NCI-H2196 (cell line): ENCODE data around the gene ICAM3.
"Not testable (repeated sequence)": the region's sequence is repeated elsewhere in the genome, so short reads cannot be mapped to it uniquely, and the experiment has no call there.

Experiments used
- DNase-seq: peaks from one replicate; lab custom pipeline; 2025; ENCODE audit not compliant: unreplicated experiment; lab: John Stamatoyannopoulos, UW

ICAM3 gene, protein sequence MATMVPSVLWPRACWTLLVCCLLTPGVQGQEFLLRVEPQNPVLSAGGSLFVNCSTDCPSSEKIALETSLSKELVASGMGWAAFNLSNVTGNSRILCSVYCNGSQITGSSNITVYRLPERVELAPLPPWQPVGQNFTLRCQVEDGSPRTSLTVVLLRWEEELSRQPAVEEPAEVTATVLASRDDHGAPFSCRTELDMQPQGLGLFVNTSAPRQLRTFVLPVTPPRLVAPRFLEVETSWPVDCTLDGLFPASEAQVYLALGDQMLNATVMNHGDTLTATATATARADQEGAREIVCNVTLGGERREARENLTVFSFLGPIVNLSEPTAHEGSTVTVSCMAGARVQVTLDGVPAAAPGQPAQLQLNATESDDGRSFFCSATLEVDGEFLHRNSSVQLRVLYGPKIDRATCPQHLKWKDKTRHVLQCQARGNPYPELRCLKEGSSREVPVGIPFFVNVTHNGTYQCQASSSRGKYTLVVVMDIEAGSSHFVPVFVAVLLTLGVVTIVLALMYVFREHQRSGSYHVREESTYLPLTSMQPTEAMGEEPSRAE

DNA sequence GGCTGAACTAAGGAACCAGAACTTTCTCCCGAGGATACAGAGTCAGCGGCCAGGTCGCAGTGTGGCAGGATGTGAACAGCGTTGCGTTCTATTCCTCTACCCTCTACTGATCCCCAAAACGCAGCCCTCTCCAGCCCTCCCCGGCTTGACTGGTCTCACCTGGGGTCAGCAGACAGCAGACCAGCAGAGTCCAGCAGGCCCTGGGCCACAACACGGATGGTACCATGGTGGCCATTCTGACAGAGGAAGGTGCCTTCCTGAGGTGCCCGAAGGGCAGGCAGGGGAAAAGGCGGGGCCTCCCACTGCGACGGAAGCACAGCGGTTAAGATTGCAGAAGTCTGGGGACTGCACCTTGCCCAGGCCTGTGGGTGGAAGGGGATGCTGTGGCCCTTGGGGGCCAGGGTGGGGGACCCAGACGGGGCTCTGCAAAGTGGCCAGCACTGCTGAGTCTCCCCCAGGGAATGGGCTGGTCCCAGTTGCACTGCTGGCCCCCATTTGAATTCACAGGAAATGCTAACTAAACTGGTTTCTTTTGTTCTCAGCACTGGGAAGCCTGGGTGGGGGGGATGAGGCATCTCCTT is at the start of gene ICAM3:
Gene ICAM3, minus strand, starts transcription at position 245 of the 581 bp plus-strand sequence. Its CDS starts 10 bp downstream, at position 235.
- no peak for DNase-seq

DNA sequence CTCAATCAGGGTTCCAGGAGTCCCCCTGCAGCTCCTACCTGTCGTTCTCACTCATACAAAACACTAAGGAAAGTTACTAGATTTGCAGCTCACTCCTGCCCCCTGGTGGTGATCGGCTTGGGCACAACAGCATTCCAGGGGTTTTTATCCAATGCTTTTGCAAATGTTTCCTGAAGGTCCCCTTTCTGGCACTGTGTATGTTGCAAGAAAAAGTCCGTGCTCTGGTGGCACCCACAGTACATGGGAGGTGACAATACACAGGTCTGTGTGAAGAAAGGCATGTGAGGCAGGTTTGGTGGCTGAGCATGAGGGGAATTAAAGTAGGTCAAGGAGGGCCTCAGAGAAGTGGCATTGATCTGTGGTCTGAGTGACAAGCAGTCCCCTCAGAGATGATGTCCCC is 49.5 kb upstream of the ICAM3 start:
- DNase-seq, result peak; percentile 82

GRCh38 chr19:10384580-10384979 is 45.2 kb upstream of the ICAM3 start:
- DNase-seq, result no peak

DNA sequence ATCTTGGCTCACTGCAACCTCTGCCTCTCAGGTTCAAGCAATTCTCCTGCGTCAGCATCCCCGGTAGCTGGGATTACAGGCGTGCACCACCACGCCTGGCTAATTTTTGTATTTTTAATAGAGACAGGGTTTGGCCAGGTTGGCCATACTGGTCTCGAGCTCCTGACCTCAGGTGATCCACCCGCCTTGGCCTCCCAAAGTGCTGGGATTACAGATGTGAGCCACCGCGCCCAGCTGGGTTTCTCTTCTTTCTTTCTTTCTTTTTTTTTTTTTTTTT is 43.7 kb upstream of the ICAM3 start:
- not testable (repeated sequence) for DNase-seq

DNA sequence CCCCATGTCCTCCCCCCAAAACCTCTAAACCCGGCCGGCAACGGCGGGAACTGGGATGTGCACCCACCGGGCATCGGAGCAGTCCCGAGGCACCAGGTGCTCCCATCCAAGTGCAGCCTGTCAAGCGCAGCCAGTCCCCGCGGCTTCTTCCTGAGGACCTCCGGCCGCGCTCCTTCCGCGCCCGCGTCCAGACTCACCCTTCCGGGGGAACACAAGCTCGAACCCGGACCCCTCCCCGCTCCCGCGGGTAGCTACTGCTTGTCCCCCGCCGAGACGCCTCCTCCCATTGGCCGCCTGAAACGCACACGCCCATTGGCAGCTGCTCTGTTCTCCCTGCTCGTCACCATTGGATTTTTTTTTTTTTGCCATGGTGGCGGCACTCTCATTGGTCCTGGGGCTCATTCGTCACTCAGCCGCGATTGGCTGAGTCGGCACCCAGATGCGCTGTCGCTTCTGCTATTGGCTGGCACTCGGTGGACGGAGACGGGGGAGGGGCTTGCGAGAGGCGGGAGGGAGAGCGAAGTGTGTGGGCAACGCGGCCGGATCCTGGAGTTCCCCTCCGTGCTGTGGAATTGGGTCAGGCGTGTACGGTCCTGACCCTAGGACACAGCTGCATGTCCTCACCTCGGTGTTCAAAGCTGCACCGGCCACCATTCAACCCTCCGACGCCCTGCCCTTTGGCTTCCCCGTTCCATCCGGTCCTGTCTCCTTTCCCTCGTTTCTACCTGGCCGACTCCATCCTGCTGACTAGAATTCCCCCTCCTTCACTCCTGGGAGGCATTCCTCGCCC is 41.1 kb upstream of the ICAM3 start, which contains the start of gene TYK2:
Gene TYK2, minus strand, starts transcription at position 260 of the 790 bp plus-strand sequence. CDS start 2,166 bp downstream, outside the sequence.
- peak; percentile 97 for DNase-seq

DNA sequence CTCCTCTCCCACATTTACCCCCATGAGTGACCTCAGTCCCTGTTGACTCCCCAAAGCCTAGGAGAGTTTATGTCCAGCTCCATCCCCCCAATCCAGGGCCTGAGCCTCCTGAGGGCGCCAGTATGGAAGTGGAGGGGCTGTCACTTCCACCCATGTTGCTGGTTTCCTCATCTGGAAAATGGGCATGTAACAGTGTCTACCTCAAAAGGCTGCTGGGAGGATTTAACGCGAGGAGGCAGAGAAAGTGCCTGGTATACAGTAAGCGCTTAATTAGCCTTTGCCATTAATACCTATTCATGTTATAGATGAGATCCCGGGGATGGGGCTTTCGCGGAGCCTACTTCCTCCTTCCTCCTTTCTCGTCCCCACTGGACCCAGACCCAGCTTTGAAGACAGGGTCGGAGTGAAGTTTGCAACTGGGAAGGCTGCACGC is 40.5 kb upstream of the ICAM3 start:
- no peak for DNase-seq

GRCh38 chr19:10378124-10378523 is 38.7 kb upstream of the ICAM3 start:
- no peak for DNase-seq

DNA sequence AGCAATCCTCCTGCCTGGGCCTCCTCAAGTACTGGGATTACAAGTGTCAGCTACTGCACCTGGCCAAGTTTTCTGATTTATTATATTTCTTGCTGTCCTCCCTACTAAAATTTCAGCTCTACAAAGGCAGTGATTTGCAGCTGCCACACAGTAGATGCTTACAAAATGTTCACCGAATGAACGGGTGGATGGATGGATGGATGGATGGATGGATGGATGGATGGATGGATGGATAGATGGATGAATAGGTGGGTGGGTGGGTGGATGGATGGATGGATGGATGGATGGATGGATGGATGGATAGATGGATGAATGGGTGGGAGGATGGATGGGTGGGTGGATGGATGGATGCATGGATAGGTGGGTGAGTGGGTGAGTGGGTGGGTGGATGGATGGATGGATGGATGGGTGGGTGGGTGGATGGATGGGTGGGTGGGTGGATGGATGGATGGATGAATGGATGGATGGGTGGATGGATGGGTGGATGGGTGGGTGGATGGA is 37.8 kb upstream of the ICAM3 start:
- not testable (repeated sequence) for DNase-seq

- DNase-seq, result no peak
Measured at GRCh38 chr19:10374931-10375330, 35.5 kb upstream of the ICAM3 start.

DNA sequence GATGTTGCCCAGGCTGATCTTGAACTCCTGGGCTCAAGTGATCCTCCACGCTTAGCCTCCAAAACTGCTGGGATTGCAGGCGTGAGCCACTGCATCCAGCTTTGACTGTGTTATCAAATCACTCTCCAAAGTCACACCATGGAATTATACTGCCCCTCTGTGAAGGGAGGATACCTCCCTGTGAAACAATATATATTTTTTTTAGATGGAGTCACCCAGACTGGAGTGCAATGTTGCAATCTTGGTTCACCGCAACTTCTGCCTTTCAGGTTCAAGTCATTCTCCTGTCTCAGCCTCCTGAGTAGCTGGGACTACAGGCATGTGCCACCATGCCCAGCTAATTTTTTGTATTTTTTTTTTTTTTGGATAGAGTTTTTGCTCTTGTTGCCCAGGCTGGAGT is 33.3 kb upstream of the ICAM3 start:
- DNase-seq, result no peak

DNA sequence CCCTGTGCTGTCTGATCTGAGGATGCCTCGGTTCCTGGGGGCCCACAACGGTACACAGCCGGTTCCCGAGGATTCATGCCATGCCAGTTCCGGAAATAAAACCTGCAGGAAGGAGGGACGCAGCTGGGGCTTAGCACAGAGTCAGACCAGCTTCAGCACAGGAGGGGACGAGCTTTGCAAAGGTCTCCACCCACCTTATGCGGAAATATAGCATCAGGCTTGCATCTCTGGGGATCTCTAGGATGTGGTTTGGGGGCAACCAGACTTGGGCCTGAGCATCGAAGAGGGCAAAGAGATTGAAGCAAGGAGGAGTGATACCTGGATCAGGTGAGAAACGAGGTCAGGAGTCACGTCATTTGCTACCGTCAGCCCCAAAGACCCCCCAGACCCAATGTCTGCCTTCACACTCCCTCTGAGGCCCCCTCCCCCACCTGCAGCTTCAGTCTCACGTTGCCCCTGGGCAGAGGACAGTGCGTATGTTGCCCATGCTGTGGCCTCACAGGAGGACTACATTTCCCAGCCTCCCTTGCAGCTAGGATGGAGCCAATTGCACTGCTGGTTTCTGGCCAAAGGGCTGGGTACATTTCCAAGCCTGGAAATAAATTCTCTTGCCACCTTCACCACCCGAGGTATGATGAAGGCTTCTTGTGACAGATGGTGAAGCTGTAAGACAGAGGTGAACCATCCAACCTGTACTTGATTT is 28.8 kb upstream of the ICAM3 start:
- no peak for DNase-seq

- DNase-seq, result not testable (repeated sequence)
Measured at GRCh38 chr19:10366950-10367512, 27.6 kb upstream of the ICAM3 start.

DNA sequence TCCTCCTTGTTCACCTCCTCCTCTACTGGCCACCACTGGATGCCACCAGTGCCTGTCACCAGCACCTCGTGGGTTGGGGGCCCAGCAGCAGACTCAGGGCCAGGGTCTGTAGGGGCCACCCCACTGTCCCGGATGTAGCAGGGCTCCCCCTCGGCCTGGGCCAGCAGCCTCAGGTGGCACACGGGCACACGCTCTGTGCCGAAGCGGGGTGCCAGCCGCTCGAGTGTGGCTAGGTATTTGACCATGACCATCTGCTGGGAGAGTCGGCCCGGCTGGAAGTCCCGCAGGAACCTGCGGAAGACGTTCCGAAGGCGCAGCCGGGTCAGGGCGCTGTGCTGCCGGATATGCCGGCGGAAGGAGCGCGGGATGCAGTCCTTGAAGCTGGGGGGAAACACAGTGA is 26.1 kb upstream of the ICAM3 start:
- no peak for DNase-seq

- DNase-seq, result no peak
Measured at GRCh38 chr19:10364644-10365043, 25.2 kb upstream of the ICAM3 start.

DNA sequence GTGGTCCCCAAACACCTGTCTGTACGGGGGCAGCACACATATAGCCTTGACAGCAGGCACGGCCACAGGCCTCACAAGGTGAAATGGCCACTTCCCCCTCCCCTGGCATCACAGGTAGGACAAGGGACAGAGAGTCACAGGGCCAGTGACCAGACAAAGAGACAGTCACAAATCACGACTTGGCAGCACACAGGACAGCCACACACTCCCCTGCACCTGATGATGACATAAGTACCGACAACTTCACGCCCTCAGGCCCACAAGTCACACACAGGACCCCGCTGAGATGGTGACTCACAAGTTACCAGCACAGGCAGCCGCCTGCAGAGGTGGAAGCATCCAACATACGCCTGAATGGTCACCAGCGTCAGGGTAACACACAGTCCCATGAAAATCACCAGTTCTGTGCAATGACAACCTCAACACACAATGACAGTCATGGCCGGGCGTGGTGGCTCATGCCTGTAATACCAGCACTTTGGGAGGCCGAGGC is 24.4 kb upstream of the ICAM3 start:
- DNase-seq, result no peak

- no peak for DNase-seq
Measured at GRCh38 chr19:10362259-10362658, 22.8 kb upstream of the ICAM3 start.

DNA sequence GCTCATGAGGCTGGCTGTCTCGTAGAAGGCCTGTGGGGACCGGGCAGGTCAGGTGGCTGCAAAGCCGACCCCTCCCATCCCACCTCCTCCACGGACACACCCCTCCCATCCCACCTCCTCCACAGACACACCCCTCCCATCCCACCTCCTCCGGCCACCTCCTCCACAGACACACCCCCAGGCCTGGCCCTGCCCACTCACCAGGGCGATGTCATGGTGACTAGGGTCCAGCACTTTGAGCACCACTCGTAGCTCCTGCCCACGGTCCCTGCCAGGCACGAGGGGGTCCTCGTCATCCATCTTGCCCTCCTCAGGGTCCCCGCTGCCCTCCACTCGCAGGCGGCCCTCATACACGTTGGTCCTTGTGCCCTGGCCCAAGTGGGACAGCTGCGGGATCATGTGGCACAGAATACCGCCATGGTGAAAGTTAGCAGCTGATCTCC is 22.2 kb upstream of the ICAM3 start:
- no peak for DNase-seq

DNA sequence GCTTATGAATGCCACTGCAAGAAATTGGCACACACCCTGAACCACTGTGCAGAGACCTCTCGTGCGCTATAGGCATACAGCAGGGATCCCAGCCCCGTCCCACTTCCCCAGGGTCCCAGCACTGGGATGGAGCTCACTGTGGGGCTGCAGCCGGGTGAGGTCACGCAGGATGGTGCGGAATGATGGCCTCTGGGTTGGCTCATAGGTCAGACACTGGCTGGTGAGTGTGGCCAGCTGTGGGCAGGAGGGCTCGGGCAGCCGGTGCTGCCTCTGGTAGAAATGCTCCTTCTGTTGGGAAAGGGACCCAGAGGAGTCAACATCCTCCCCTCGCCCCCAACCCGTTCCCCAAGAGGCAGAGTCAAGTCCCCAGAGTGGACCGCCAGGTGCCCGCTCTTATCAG is 17.0 kb upstream of the ICAM3 start:
- DNase-seq, result no peak

DNA sequence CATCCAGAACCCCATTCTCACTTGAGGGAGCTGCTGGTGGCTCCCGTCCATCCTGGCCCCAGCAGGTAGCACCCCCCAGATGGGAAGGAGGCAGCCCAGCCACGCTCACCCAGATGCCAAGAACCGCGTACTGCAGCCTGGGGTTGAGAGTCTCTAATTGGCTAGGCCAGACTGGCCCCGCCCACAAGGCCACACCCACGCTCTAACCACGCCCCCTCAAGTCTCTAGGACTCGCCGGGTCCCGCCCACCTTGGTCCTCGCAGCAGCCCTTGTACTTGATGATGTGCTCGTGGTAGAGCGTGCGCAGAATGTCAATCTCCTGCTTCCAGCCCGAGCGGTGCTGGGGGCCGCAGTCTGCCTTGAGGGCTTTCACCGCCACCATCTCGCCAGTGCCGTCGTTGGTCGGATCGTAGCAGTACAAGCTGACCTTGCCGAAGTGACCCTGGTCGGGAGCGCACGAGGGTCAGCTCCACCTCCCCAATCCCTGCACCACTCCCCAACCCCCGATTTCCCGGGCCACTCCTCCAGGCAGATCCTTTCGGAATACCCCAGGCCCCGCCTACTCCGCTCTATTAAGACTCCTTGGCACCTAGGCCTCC is 14.5 kb upstream of the ICAM3 start:
- DNase-seq, result peak; percentile 11
